GM12878 (cell line): Measurements from ENCODE around the gene PITPNM1. TPM values are rescaled to one million over a fixed set of nuclear protein-coding genes. Genes with fewer than 3 reads are reported as not detected.

ENCODE experiments used
- MTA3 ChIP-seq: IDR thresholded peaks from 2 replicates; pipeline ENCODE4 v1.6.1; 2012; ENCODE audit warnings: low read length, inconsistent platforms, borderline replicate concordance
- POLR2AphosphoS2 ChIP-seq: IDR thresholded peaks from 2 replicates; pipeline ENCODE4 v1.6.1; 2011; ENCODE audit warnings: low read depth, mild to moderate bottlenecking, low read length, improper control_type of control experiment, moderate library complexity
- POU2F2 ChIP-seq: IDR thresholded peaks from 3 replicates; pipeline ENCODE4 v1.6.1; 2011; ENCODE audit warnings: low read depth, mild to moderate bottlenecking, low read length, borderline replicate concordance
- SUZ12 ChIP-seq: fragments of 200-600 bp; sonication (generic); IDR thresholded peaks from one replicate; pipeline ENCODE4 v1.6.1; 2018; ENCODE audit warnings: antibody characterized with exemption, mild to moderate bottlenecking; ENCODE audit not compliant: unreplicated experiment
- TCF3 ChIP-seq: IDR thresholded peaks from 2 replicates; pipeline ENCODE4 v1.6.1; 2012; ENCODE audit warnings: low read depth, mild to moderate bottlenecking, low read length, borderline replicate concordance; ENCODE audit not compliant: insufficient read depth
- ZNF592 ChIP-seq: fragments of 450-650 bp; IDR thresholded peaks from 2 replicates; pipeline ENCODE4 v1.6.1; 2017; ENCODE audit warnings: mild to moderate bottlenecking, moderate library complexity
- polyA plus RNA-seq, 11 experiments: library from polyadenylated mRNA; depleted of rRNA in 4 of 11; unstranded in 6 of 11; stranded (reverse) in 5 of 11; fragments of >200 nt; fragmentation: Nextera tagmentation in 4 of 11; fragmentation: Illumina TruSeq in 1 of 11; extraction: Ambion mirVana in 4 of 11; extraction: Trizol in 1 of 11; gene quantifications; 1 replicate in 1 of 11; 2 replicates in 10 of 11; pipeline versions ENCODE4 v1.2.1 to v1.2.3, GENCODE V29; 2011 to 2016; ENCODE audit warnings: inconsistent platforms in 2 of 11, missing spikeins in 2 of 11, low read depth in 1 of 11
- total RNA-seq, 4 experiments: library from RNA; depleted of rRNA in 3 of 4; stranded (reverse); fragments of >200 nt in 3 of 4; fragmentation: Illumina TruSeq in 1 of 4; extraction: Trizol in 1 of 4; gene quantifications; 2 replicates each; pipeline versions ENCODE4 v1.2.1 to v1.2.3, GENCODE V29; 2013 to 2021

Gene PITPNM1
- total and polyA plus RNA-seq, 10 of the 15 experiments (the other 5 are each of a cell fraction or from before 2014, with no cell fraction given) = 0.11 to 56.8 (median 16.5) TPM

GRCh38 chr11:67505605-67506396 lies 638 bp upstream of the PITPNM1 start (continued):
- TF ChIP-seq ZNF592 (no peak), MTA3 (no peak), SUZ12 (no peak), TCF3 (0 out of 2 replicates have a peak, but pooled peaks have one; percentile 30), POLR2AphosphoS2 (no peak), POU2F2 (peak; percentile 47; the same call in 1 of the 3 replicates)
